HG02759 (cell line): ENCODE data around the gene TTC19.
"Not testable (repeated sequence)": the region's sequence is repeated elsewhere in the genome, so short reads cannot be mapped to it uniquely, and the experiment has no call there.

ENCODE experiments used
- ATAC-seq: cut with Tn5 transposase; IDR thresholded peaks from one replicate; pipeline ENCODE4 v1.9.1; 2021; ENCODE audit warnings: mild to moderate bottlenecking, moderate library complexity; ENCODE audit not compliant: unreplicated experiment

TTC19 gene

DNA sequence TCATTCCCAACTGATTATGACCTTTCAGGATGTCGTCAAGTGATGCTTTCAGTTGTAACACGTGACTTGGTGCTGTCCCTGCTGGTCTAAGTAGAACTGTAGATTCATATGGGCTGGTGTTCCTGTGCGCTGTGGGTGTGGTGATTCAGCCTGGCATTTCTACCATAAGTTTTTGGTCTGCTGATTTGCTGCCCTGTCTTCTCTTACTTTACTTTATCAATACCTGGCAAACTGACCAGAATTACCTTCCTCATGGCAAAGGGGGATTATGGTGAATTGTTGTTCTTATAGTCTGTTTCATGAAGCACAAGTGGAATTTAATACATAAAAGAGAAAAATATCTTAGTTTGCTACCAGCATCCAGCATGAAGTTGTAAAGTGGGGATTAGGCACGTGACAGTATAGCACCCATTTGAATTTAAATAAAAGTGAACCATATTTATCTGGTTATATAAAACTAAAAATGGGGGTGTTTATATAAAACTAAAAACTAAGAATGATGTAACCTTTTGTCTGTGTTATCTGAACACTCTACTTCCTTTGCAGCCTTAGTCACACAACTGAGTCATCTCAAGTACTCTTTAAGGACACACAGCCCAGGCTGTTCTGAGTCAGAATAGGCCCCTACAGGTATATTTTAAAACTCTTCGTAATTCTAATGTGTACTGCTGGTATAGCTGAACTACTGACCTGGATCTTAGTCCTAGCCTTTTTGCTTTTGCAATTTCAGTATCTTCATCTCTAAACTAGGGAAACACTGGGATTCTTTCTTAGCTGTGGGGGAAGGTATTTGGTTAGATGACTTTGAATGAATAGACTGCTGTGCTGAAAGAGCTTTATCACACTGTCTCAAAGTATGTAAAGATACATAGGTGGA is 28.3 kb downstream of the TTC19 start:
- ATAC-seq = peak; percentile 92

DNA sequence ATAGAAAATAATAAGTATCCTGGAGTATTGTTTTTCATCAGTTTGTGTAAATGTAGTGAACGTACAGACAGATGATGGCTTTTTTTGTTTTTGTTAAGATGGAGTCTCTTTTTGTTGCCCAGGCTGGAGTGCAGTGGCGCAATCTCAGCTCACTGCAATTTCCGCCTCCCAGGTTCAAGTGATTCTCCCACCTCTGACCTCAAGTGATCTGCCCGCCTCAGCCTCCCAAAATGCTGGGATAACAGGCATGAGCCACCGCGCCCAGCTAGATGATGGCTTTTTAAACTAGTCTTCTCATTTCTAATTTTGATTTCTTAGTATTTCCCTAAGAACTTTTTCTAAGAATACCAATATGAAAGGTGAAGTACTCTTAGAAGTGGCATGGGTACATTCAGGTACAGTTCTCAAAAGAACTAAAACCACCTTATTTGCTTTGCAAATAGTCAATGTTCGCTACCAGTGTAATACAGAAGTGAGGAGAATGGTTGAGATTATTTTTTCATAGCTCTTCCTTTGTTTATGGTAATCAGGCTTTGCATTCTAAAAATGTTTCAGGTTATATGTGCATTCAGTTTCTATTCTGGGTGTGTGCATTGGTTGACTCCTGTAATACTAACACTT is 34.2 kb downstream of the TTC19 start:
- ATAC-seq = no peak

DNA sequence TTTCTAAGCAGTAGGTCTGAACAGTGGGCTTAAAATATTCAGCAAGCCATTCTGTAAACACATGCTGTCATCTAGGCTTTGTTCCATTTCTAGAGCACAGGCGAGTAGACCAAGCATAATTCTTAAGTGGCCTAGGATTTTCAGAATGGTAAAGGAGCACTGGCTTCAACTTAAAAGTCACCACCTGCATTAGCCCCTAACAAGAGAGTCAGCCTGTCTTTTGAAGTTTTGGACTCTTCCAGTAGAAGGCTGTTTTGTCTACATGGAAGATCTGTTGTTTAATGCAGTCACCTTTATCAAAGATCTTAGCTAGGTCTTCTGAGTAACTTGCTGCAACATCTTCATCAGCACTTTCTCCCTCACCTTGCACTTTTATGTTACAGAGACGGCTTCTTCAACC is 36.6 kb downstream of the TTC19 start:
- ATAC-seq = no peak

DNA sequence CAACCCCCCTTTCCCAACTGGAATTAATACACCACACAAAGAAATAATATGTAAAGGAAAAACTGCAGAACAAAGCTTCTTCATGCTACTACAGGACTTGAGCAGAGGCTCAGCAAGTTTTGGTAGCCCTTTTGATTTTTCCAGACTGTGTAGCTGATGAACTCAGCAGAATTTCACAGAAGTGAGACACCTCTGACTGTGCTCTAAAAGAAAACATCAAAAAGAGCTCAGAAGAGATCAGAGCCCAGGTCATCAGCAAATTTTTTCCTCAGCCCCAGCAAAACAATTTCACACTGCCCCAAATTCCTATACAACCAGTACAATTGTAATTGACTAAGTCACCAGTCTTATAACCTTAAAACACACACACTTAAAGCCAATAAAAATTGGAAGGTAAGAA is 38.0 kb downstream of the TTC19 start:
- ATAC-seq = no peak

DNA sequence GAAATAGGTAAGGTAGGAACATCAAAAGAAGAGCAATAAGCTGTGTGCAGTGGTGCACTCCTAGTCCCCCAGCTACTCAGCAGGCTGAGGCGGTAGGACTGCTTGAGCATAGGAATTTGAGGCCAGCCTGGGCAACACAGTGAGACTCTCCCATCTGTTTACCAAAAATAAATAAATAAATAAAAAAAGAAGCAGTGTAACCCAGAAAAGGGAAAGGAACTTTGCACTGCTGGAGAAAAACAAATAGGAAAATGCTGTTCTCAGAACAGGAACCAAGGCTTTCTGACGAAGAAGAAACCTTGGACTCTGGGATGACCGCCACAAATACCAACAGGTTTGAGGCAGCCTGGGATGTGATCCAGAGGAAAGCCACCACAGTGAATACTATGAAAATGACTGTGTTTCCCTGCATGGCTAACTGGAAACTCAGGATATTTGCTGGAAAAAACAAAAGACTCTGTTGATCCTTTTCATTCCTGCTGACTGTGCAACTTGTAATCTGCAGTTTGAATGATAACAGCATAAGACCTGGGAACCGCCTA is 41.2 kb downstream of the TTC19 start:
- ATAC-seq = no peak

DNA sequence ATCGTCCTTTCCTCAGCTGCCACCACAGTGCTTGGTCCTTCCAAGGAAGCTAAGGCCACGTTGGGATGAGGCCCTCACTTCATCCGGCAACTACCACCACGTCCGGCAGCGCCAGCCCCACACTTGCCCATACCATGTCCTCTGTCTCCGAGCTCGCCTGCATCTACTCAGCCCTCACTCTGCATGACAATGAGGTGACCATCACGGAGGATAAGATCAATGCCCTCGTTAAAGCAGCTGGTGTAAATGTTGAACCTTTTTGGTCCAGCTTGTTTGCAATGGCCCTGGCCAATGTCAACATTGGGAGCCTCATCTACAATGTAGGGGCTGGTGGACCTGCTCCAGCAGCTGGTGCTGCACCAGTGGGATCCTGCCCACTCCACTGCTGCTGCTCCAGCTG is 44.9 kb downstream of the TTC19 start:
- ATAC-seq = no peak

DNA sequence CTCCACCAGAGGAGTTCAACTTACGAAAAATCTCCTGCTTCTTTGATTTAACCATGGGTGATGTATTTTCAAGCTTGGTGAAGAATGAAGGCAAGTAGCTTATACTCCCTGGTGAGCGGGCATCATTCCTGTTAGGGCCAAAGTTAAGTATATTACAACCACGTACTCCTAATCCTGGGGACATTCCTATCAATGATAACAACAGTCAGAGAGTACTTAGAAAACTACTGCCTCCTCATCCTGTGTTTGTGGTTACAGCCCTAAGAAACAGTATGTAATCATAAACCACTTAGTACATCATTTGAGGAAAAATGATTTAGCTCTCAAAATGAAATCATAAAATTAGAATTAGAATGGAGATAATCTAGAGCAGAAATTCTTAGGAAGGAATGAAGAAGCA is 47.3 kb downstream of the TTC19 start:
- no peak for ATAC-seq

DNA sequence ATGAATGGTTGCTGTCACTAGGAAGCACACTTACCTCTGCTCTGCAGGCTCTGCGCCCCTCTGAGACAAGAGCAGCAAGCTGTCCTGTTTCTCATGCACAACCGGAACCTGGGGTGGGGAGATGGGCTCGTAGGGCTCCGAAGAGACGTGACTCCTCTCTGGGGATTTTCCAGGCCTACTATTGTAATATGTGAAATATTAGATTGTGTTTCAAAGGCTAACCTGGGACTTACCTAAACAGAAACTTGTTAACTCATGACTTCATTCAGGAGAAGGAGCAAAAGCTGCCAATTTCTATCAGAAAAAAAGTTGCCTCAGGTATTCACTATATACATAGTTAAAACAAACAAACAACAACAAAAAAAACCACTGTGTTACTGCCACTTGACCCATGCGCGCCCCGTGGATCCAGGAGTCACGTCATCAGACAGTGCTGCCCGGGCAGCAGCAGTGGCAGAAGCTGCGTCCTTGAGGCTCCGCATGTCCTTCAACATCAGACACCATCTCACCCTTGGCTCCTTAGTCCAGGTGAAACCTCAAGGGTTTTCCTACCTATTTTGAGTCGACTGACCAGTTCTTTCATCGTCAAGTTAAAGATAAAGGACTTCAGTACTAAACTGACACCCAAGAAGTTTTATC is 49.3 kb downstream of the TTC19 start:
- ATAC-seq = no peak

DNA sequence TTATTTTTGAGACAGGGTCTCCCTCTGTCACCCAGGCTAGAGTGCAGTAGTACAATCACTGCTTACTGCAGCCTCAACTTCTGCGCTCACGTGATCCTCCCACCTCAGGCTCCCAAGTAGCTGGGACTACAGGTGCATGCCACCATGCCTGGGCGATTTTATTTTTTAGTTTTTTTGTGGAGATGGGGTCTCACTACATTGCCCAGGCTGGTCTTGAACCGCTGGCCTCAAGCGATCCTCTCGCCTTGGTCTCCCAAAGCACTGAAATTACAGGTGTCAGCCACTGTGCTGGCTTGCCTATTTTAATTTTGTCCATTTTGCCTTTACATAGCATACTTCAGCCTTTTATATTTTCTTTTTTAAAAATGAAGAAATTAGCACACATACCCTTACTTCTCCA is 51.2 kb downstream of the TTC19 start:
- ATAC-seq = no peak

DNA sequence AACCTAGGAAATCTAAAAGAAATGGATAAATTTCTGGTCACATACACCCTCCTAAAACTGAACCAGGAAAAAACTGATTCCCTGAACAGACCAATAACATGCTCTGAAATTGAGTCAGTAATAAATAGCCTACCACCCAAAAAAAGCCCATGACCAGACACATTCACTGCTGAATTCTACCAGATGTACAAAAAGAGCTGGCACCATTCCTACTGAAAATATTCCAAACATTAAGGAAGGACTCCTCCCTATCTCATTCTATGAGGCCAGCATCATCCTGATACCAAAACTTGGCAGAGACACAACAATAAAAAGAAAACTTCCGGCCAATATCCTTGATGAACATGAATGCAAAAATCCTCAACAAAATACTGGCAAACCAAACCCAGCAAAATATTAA is 52.9 kb downstream of the TTC19 start:
- ATAC-seq = no peak

DNA sequence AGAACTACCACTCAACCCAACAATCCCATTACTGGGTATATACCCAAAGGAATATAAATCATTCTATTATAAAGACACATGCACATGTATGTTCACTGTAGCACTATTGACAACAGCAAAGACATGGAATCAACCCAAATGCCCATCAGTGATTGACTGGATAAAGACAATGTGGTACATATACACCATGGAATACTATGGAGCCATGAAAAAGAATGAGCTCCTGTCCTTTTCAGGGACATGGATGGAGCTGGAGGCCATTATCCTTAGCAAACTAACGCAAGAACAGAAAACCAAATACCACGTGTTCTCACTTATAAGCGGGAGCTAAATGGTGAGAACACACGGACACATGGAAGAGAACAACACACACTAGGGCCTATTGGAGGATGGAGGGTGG is 55.5 kb downstream of the TTC19 start:
- ATAC-seq = not testable (repeated sequence)

DNA sequence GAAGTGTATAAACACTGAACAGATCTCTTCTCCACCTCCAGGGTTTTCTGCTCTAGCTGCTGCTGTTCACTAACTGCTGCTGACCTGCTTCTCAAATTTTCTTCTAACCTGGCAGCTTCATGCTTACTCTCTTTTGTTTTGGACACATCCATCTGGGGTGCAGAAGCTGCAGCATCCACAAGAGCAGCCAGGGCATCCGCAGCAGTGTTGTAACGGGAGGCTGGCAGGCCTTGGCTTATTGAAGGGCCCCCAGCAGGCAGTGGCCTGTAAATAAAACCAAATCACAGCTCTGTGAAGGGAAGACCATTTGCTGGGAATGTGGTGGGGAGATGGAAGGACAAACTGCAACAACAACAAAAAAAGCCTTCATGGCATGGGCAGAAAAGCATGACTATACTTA is 62.0 kb downstream of the TTC19 start:
- no peak for ATAC-seq

DNA sequence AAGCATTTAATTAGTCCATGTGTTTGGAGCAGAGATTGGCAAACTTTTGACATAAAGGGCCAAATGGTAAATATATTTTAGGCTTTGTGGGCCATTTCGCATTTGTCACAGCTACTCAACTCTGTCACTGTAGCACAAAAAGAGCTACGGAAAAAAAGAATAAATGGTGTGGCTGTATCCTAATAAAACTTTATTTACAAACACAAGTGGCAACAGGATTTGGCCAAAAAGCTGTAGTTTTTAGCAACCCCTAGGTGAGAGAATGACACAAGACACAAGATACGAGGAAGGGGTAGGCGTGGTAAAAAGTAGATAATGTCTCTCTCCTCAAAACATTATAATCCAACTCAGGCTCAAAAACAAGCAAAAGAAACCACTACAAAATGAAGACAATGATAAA is 66.5 kb downstream of the TTC19 start:
- no peak for ATAC-seq

DNA sequence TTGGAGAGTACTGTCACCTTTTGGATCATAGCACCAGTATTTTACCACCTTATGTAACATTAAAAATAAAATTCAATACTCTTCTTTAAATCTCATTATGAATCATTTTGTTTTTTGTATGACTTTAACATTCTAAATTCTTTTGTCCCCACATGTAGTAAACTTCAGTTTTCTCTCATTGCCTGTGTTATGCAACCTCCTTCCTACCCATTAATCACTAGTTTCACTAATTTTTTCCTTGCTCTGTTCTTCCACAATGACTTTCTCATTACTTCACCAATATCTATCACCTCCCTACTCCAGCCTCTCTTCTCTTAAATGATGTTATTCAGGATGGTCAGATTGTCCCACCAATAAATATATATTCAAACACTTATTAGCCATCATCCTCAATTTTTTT is 68.7 kb downstream of the TTC19 start:
- no peak for ATAC-seq

DNA sequence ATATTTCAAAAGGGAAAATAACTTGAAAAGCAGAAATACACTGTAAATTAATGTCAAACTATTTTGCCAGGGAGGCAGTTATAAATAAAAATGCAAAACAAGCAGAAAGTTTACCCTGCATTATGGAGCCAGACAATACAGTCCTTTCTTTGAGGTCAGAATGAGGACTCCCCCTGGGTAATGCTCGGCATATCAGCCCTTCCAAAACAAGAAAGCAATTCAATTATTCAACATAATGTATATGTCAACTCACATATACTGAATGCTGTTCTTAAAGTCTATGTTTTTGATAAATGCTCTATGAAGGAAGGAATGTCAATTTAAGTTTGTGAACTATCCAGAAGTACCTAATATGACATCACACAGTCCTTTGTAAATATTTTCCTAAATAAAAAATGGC is 72.4 kb downstream of the TTC19 start:
- no peak for ATAC-seq

DNA sequence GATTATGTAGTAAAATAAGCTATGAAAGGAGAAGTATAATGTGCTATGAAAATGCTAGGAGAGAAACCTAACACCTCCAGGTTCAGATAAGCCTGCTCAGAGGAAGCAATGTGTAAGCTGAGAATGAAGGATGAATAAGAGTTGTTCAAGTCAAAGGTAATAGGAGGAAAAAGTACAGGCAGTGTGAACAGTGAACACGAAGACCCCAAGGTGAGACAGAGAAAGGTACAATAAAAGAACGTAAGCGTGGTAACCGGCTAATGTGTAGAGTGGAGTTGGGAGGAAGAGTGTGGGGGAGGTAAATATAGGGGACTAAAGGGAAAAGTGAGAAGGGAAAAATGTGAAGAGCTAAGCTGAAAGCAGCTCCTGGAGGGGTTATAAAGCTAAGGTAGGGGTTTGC is 74.2 kb downstream of the TTC19 start:
- ATAC-seq = no peak

DNA sequence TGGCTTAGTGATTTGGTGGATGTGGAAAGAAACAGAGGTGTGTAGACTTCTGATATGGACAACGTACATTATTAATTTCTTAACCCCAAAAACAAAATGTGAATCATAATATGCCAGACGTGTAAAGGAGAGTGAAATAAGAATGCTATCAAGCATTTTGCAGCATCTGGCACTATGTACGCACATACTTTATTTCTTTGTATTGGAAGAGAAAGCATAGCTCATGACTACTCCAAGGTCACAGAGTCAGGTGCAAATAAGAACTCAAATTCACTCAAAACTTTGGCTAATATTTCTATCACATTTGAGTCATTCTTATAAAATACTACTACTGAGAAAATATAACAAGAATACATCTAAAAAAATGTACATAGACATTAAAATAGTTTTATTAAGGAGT is 74.8 kb downstream of the TTC19 start:
- no peak for ATAC-seq

DNA sequence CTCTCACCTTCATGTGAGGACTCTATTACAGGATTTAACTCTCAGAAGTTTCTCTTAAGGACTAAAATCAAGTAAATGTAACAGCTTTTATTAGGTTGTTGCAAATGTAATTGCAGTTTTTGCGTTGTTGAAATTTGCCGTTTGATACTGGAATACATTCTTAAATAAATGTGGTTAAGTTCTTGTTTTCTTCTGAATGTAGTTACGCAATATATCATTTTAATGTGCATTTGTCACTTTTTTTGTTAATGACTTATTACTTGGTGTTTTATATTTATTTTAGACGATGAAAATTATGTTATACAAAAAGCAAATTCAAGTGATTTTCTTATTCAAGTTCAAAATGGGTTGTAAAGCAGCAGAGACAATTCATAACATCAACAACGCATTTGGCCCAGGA is 76.3 kb downstream of the TTC19 start:
- no peak for ATAC-seq
